Kidney (tissue), 14 donors: ENCODE measurements around the gene SLITRK6. TPM values are rescaled to one million over a fixed set of nuclear protein-coding genes. Genes with fewer than 3 reads are reported as not detected.

Experiments
- DNase-seq, 5 donors: peaks; one replicate each; pipeline ENCODE4 v3.0.0-alpha.2; 2013 to 2020
- FAIRE-seq: peaks from 2 replicates; lab custom pipeline; 2012; peaks lifted over from hg19 to GRCh38; lab: Jason Lieb, UNC
- H3K27ac ChIP-seq, 2 donors: one replicate each; pipeline ENCODE4 v1.7.0; 2013; ENCODE audit warnings: low read depth in 2 of 2, low read length in 2 of 2, inconsistent platforms in 1 of 2
- H3K27me3 ChIP-seq: one replicate; pipeline ENCODE4 v1.7.1; 2013; ENCODE audit warnings: low read length, inconsistent platforms; ENCODE audit not compliant: control insufficient read depth, insufficient read depth
- H3K36me3 ChIP-seq, 3 donors: one replicate each; pipeline versions ENCODE4 v1.7.0 to v1.7.1; 2013; ENCODE audit warnings: low read length in 3 of 3, control low read depth in 1 of 3, inconsistent platforms in 1 of 3; ENCODE audit not compliant: insufficient read depth in 3 of 3, control insufficient read depth in 2 of 3
- H3K4me1 ChIP-seq, 3 donors: one replicate each; pipeline versions ENCODE4 v1.7.0 to v1.7.1; 2013; ENCODE audit warnings: low read length in 3 of 3, inconsistent platforms in 1 of 3, low read depth in 1 of 3; ENCODE audit not compliant: control insufficient read depth in 2 of 3, insufficient read depth in 2 of 3
- H3K4me3 ChIP-seq, 3 donors: one replicate each; pipeline versions ENCODE4 v1.7.0 to v1.8.1; 2013; ENCODE audit warnings: low read length in 3 of 3, control low read depth in 1 of 3, inconsistent platforms in 1 of 3
- H3K9ac ChIP-seq, 3 donors: one replicate each; pipeline versions ENCODE4 v1.7.0 to v1.7.1; 2013; ENCODE audit warnings: low read length in 3 of 3, control low read depth in 1 of 3, inconsistent platforms in 1 of 3
- H3K9me3 ChIP-seq, 3 donors: one replicate each; pipeline versions ENCODE4 v1.7.0 to v1.7.1; 2013; ENCODE audit warnings: low read length in 3 of 3, control low read depth in 1 of 3, inconsistent platforms in 1 of 3; ENCODE audit not compliant: control insufficient read depth in 2 of 3, insufficient read depth in 1 of 3
- intact Hi-C: fragments of 100-400 bp; cut with DNase I; formaldehyde crosslinking; loops from one replicate; pipeline ENCODE4 v1.11.1; 2022
- polyA plus RNA-seq: library from polyadenylated mRNA; stranded (reverse); fragments of 350-450 nt; fragmentation: Illumina TruSeq; extraction: RNeasy Lipid Tissue Mini Kit (QIAGEN cat#74804); gene quantifications from one replicate; pipeline ENCODE4 v1.2.3, GENCODE V29; 2014; ENCODE audit warnings: low read depth, low replicate concordance; ENCODE audit not compliant: insufficient read depth
- total RNA-seq: library from RNA; stranded (reverse); fragmentation: NEBNext Ultra II Directional; extraction: Animal tissue kit (Norgen Biotek cat#: 25700); gene quantifications from one replicate; pipeline ENCODE4 v1.2.1, GENCODE V29; 2021
- TF ChIP-seq, protein P1 (sequence below): IDR thresholded peaks from 3 replicates; pipeline ENCODE4 v1.5.1; 2012; ENCODE audit warnings: mild to moderate bottlenecking, moderate library complexity, borderline replicate concordance; ENCODE audit not compliant: insufficient read depth; ENCODE audit errors: extremely low read depth
- donor health status: control.
- donor health status: control.
- donor health status: control.
- donor health status: control.
- donor health status: control.
- donor health status: DM: yes; HTN: yes; CAD: no.
- donor health status: Normal renal cell carcinoma (clear cell type).

Gene SLITRK6
- total and polyA plus RNA-seq, 2 donors from 2014 or later, result 0.09 TPM; not detected in 1

DNA sequence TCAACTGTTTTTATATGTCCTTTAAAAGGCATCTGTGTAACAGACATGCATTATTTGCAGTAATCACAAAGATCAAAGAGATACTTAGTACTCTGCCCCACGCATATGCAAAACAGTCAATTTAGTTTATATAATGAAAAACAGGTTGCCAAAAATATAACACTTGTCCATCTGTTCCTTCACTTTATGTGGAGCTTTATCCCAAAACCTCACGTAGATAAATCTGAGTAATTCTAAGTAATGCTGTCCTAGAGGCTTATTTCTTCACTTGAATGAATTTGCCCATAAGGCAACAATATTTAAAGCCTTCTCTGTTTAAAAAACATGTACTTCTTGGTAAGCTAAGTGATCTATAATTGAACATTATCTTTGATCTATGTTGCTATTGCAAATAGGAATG, 20.3 kb upstream of the SLITRK6 start:
- Histone ChIP-seq H3K27ac (no peak overlapping the region), H3K4me1 (no peaks in the 10 kb centered on the region), H3K27me3 (no peaks in the 10 kb centered on the region), H3K36me3 (no peaks in the 10 kb centered on the region), H3K9me3 (no peaks in the 10 kb centered on the region), H3K9ac (no peak overlapping the region), H3K4me3 (no peak overlapping the region)
- intact Hi-C loops, result no loop called here
- no peak for FAIRE-seq
- no peak for DNase-seq
- TF ChIP-seq, protein P1, sequence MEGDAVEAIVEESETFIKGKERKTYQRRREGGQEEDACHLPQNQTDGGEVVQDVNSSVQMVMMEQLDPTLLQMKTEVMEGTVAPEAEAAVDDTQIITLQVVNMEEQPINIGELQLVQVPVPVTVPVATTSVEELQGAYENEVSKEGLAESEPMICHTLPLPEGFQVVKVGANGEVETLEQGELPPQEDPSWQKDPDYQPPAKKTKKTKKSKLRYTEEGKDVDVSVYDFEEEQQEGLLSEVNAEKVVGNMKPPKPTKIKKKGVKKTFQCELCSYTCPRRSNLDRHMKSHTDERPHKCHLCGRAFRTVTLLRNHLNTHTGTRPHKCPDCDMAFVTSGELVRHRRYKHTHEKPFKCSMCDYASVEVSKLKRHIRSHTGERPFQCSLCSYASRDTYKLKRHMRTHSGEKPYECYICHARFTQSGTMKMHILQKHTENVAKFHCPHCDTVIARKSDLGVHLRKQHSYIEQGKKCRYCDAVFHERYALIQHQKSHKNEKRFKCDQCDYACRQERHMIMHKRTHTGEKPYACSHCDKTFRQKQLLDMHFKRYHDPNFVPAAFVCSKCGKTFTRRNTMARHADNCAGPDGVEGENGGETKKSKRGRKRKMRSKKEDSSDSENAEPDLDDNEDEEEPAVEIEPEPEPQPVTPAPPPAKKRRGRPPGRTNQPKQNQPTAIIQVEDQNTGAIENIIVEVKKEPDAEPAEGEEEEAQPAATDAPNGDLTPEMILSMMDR, result no peak

GRCh38 chr13:85816413-85816812, 17.2 kb upstream of the SLITRK6 start:
- DNase-seq, result no peak
- Histone ChIP-seq H3K27ac (no peak overlapping the region), H3K4me1 (no peaks in the 10 kb centered on the region), H3K9me3 (no peaks in the 10 kb centered on the region), H3K27me3 (no peaks in the 10 kb centered on the region), H3K36me3 (no peaks in the 10 kb centered on the region), H3K9ac (no peak overlapping the region), H3K4me3 (no peak overlapping the region)
- intact Hi-C loops, result no loop called here
- TF ChIP-seq, protein P1, result no peak
- FAIRE-seq, result peak; percentile 60

DNA sequence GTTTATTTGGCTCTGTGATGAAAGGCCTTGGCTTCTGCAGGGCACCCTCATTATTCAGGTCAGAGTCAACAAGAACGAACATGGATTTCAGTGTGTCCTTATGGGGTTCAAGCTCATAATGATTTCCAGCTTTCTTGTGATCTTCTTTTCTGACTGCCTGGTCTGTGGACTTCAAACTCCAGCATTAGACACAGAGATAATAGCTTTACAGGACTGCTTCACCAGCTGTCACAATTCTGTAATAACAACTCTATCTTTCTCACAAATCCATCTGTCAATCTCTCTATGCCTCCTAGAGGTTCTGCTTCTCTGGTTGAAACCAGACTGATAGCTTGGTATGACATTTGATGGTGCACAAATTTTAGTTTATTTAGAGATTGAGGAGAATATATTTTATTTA, 13.1 kb upstream of the SLITRK6 start:
- no peak for FAIRE-seq
- Histone ChIP-seq H3K9me3 (no peaks in the 10 kb centered on the region), H3K27me3 (no peaks in the 10 kb centered on the region)

More for the DNA sequence above, 13.1 kb upstream of the SLITRK6 start:
- Histone ChIP-seq H3K36me3 (no peaks in the 10 kb centered on the region), H3K27ac (no peak overlapping the region), H3K4me1 (no peaks in the 10 kb centered on the region), H3K9ac (no peak overlapping the region), H3K4me3 (no peak overlapping the region)
- DNase-seq, result no peak
- TF ChIP-seq, protein P1, result no peak
- intact Hi-C loops, result no loop called here
